NCI-H460 (cell line): ENCODE measurements around the gene SORBS2. TPM values are rescaled to one million over a fixed set of nuclear protein-coding genes. Genes with fewer than 3 reads are reported as not detected.

Source experiments
- DNase-seq: peaks from one replicate; pipeline ENCODE4 v3.0.0-alpha.2; 2016; ENCODE audit warnings: low read depth; ENCODE audit errors: extremely low read depth
- total RNA-seq: library from RNA; depleted of rRNA; stranded (reverse); fragments of >200 nt; shearing (Covaris generic); gene quantifications from 2 replicates; pipeline ENCODE4 v1.2.3, GENCODE V29; 2014

The SORBS2 gene
- total RNA-seq, 1 experiment from 2014 or later = 23.8 TPM

GRCh38 chr4:185648631-185649030 lies 163.4 kb downstream of the SORBS2 start:
- no peak for DNase-seq

- DNase-seq = no peak
Observed at GRCh38 chr4:185645403-185645802, 166.6 kb downstream of the SORBS2 start.

DNA sequence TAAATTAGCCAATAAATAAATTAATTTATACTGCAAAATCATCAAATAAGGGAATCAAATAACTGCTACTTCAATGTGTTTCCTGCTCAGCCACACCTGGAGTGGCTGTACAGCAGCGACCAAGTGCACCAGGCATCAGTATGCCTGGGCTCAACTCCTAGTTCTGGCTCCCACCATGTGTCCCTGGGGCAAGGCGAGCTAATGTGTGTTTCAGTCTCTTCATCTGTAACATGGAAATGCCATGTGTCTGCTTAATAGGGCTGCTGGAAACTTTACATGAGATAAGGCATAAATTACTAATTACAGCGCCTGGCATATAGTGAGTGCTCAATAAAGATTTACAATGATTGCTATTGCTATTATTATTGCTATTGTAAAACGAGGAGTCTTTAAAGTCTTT lies 167.6 kb downstream of the SORBS2 start:
- no peak for DNase-seq

GRCh38 chr4:185642907-185643306 lies 169.1 kb downstream of the SORBS2 start:
- DNase-seq = no peak

DNA sequence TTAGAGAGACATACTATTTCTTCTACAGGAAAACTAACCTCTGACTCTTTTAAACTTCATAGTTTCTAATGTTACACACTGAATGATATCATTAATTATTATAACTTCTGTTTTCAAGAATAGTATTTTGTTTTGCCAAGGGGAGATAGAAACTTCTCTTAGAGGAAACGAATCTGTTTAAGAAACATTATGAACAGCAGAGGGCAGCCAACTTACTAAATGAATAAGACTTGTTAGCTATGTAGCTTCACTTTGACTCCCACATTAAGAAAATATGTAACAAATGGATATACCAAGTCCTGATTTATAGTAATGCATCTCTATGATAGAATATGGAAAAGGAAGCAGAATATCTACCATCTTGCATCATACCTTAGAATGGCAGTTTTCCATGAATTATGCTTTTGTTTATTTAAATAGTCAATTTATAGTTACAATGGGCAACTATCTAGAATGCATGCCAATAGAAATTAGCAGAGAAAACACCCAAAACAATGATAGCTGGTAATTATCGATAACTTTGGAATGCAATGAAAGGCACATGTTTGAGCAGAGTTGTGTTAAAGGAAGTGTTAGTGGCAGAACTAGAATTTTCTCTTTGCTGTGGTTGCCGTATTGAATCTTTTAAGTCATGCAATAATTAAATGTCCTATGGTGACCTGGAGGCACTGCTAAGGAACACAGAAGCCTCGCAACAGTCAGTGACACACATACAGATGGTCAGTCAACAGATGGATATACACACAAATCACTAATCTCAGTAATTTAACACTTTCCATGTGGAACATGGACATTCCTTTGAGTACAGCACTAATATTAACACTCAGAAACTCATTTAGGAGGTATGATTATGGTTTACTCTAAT lies 171.0 kb downstream of the SORBS2 start:
- peak; percentile 55 for DNase-seq

DNA sequence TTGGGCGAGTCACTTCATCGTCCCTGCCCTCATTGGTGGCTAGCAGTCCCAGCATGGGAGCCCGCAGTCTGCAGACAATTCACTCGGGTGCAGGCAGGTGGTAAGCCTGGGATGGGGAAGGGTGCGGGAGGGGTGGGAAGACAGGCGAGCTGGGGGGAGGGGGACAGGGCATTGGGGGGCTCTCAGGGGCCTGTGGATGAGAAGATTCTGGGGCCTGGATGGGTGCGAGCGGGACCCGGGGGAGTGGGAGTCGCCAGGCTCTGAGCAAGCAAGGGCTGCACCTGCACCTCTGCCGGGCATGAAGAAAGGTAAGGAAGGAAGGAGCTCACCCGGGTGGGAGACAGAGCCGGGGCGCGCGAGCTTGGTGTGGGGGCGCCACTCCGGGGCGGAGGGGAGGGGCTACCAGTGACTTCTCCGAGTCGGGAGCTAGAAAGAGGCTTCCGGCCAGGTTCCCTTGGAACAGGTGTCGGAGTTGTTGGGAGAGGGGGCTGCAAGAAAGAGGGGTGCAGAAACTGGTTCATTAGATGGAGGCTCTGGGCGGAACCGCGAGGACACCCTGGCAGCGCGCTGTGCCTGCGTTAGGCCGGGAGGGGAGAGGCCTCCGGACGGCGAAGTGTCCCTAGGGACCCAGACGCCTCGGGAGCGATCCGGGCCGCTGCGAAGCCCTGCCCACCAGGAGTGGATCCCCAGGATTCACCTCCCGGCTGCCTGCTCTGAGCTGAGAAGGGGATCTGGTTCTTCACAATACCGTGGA lies 173.3 kb downstream of the SORBS2 start:
- no peak for DNase-seq

DNA sequence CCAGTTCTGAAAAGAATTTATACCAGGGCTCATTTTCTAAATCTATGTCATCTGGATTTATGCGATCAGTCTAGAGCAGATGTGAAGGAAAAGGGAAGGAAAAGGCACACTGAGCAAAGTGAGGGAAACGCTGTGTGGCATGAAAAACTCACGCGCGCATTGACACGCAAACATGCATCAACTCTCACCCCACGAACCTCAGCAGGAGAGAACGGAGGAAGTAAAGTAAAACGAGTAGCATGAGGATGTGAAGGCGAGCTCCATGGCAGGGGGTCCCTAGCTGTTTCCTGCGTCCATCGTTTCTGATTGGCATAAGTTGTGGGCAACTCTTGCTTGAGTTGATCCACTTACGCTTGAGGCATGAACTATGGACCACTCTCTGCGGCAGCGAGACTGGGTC lies 173.9 kb downstream of the SORBS2 start:
- DNase-seq = no peak

DNA sequence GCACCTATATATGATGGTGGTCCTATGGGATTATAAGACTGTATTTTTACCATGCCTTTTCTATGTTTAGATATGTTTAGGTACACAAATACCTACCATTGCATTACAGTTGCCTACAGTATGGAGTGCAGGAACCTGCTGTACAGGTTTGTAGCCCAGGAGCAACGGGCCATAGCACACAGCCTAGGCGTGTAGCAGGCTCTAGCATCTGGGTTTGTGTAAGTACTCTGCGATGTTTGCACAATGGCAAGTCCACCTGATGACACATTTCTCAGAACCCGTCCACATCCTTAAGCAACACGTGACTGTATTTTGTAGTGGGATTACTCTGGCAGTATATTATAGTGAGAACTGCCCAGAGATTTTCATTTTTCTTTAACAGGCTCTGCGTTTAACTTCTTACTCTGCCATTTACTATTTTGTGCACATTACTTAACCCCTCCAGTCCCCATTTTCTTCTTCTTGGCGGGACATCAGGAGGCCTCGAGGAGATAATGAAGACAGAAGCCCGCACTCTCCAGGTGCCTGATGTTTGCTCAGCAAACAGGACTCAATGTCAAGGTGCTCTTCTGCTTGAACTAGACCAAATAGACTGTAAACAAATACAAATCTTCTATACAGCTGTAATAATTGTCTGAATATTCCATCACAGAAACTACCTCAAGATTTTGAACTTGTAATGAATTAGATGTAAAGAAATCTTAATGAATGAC lies 174.7 kb downstream of the SORBS2 start:
- DNase-seq = no peak

GRCh38 chr4:185634066-185634652 lies 177.8 kb downstream of the SORBS2 start:
- DNase-seq = no peak

DNA sequence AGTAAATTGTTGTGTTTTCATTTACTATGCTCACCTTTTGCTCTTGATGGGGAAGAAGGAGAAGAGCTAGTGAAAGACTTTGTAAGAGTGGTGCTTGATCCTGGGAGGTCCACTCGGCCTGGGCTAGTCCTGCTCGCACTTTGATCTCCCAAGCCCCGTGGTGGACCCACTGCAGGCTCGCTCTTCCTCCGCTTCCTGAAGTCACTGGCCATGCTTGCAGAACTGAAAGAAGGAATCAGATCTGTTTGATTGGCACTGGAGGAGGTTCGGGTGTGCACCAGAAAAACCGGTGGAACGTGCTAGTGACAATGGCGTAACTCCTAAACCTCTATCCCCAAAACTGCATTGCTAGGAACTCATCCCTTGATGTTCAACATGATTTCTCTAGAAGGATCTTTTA lies 185.2 kb downstream of the SORBS2 start:
- DNase-seq = no peak

GRCh38 chr4:185625503-185625902 lies 186.5 kb downstream of the SORBS2 start:
- no peak for DNase-seq

DNA sequence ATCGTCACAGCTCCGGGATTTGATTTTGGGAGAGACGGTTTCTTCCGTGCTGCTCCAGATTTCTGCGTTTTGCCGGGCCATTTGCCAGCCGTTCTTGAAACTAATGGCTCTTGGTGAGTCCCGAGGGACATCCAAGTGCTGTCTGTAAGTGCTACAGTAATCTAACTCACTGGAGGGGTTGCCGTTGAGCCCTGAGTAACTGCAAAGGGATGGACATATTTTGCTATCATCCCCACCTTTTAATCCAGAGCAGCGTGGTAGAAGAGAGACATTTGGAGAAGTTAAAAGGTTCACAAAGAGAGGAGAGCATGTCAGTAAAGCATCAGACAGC lies 187.8 kb downstream of the SORBS2 start:
- no peak for DNase-seq

- no peak for DNase-seq
Observed at GRCh38 chr4:185623444-185624258, 188.3 kb downstream of the SORBS2 start.

GRCh38 chr4:185608185-185608584 lies 203.8 kb downstream of the SORBS2 start:
- DNase-seq = no peak

DNA sequence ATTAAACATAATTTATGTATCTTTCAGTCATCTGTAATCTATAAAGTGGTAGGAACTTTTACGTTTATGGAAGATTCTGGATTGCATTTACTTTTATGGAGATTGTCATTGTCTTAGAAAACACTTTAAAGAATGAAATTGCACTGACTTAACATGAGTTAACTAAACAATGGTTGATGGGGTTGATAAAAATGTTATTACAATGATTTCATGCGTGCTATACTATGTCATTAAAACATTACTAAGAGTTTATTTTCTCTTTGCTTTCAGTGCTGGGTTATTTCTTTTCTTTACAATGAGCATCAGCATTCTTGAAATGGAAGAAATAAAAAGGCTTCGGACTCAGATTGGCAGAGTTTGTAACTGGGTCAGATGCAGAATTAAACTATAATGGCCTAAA lies 209.6 kb downstream of the SORBS2 start:
- no peak for DNase-seq

DNA sequence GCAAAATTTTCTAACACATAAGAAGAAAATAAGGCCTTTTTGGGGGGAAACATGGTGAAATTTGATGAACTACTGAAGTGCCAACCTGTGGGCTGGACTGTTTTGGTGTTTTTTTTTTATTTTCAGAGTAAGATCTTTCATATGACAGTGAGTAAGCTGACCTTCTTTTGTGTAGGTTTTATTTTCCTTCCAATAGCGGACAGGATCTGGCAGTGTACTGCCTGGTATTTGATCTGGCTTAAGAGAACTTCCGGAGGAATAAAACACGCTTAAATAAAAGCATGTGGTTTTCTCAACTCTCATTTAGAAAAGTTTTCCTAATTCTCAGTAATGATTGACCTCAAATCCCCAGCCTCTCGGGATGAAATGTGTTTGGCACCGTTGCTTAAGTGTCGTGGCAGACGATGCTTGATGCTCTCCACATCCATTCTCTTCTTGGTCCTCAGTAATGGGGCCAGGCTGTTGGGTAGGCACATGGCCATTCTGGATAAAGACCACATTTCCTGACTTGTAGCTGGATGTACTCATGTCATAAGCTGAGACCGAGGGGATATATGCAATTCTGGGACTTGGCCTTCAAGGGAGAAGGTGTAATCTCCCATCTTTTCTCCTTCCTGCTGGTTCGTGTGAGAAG lies 211.1 kb downstream of the SORBS2 start:
- DNase-seq = no peak

- no peak for DNase-seq
Observed at GRCh38 chr4:185599553-185600243, 212.3 kb downstream of the SORBS2 start.

DNA sequence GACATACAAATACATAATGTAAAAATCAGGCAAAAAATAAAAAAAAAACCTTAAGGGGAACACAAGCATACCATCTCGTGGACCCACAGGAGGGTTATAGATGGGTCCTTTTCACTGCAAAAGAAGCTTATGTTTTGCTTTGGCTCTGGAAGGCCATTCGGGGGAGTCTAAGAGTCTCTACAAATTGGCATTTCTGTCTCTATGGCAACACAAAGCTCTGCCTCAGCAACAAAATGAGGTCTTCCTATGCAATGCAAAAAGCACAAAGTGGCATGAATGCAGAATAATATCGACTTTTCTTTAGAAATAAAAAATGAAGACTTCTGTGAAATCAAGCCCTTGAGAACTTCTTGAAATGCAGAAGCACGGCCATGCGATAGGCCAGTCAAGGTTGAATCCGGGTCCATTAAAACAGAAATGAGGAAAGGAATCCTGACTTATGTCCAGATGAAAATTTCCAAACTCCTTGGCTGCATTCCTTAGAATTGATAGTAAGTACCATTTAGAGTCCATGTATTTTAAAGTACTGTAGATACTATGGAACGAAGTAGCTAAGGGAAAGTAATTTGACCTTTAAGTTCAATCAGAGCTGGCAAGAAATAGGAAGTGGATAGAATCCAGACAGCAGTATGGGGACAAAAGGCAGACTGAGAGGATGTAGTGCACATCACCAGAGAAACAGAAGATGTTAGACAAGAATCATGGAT lies 213.0 kb downstream of the SORBS2 start:
- no peak for DNase-seq
